ENCODE data around the gene GREM2. TPM values are rescaled to one million over a fixed set of nuclear protein-coding genes. Genes with fewer than 3 reads are reported as not detected.

Gene GREM2
- total RNA-seq, 1 donor from 2014 or later, result 1.2 TPM

DNA sequence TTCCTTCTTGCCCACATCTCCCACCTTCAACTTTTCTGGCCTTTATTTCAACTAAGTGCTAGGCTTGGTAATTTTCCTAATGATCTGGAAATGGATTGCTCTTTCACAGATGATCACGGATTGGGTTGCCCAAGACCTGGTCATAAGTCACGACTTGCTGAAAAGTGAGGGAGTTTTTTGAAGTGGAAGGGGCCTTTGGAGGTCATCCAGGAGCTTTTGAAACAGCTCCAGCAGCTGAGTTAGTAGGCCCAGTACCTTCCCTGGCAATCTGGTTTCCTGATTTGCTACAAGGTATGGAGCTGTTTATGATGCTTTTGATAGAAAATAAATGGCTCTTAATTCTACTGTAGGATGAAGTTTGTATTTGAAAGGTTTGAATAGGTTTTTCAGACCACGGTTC, 20.4 kb downstream of the GREM2 start:
- DNase-seq (ENCODE audit: extremely low spot score in 2 of 2), result no peak
- Histone ChIP-seq H3K27me3 (no peaks in the 10 kb centered on the region), H3K36me3 (no peaks in the 10 kb centered on the region), H3K27ac (no peak overlapping the region), H3K9me3 (no peaks in the 10 kb centered on the region), H3K4me3 (no peak overlapping the region), H3K4me1 (no peaks in the 10 kb centered on the region)
- TF ChIP-seq CTCF (IDR thresholded peaks at IDR 0.05) (no peak), POLR2A (IDR thresholded peaks at IDR 0.05) (no peak)
- intact Hi-C loops (cut with DNase I), result no loop called here

DNA sequence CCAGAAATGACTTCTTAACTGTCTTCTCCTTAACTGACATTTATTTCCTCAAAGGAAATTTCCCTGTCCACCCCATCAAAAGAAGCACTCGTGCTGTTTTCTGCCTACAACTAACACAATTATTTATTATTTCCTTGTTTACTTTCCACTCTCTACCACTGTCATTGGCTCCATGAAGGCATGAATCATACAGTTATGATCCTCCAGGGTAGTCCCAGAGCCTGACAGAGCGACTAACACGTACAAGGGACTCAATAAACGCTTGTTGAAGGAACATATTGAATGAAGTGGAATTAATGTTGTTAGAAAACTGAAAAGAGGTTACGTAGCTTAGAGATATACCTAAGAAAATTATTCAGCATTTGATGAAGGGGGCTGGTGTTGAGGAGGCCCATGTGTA, 20.9 kb downstream of the GREM2 start:
- Histone ChIP-seq H3K27me3 (no peaks in the 10 kb centered on the region), H3K4me3 (no peak overlapping the region), H3K36me3 (no peaks in the 10 kb centered on the region), H3K27ac (no peak overlapping the region), H3K9me3 (no peaks in the 10 kb centered on the region), H3K4me1 (no peaks in the 10 kb centered on the region)
- intact Hi-C loops (cut with DNase I), result no loop called here
- no peak for DNase-seq (ENCODE audit: extremely low spot score in 2 of 2)
- TF ChIP-seq POLR2A (IDR thresholded peaks at IDR 0.05) (no peak), CTCF (IDR thresholded peaks at IDR 0.05) (no peak), POLR2AphosphoS5 (IDR thresholded peaks at IDR 0.05; ENCODE audit: insufficient read depth in 1 of 2, low read depth in 1 of 2) (no peak)

- intact Hi-C loops (cut with DNase I), result no loop called here
- DNase-seq (ENCODE audit: extremely low spot score in 2 of 2), result no peak
- H3K4me1 ChIP-seq, result no peaks in the 10 kb centered on the region
These were observed 22.3 kb downstream of the GREM2 start for GRCh38 chr1:240589585-240590110.

DNA sequence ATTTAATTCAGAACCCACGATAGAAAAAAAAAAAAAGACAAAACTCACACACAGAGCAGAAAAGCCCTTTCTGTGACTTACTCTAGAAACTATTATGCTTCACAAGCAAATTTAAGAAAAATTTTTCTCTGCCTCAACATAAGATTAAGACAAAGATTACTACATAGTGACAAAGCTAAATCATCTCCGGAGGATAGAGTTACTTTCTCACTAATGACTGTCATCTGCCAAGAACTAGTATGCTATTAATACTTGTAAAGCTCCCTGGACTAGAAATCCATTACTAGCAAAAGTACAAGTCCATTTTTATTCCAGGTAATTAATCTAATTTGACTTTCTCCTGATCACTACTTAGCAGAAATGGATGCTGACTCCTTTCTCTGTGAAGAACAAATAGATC, 25.9 kb downstream of the GREM2 start:
- intact Hi-C loops (cut with DNase I), result no loop called here
- TF ChIP-seq CTCF (IDR thresholded peaks at IDR 0.05) (no peak), POLR2AphosphoS5 (IDR thresholded peaks at IDR 0.05; ENCODE audit: insufficient read depth in 1 of 2, low read depth in 1 of 2) (no peak), POLR2A (IDR thresholded peaks at IDR 0.05) (no peak)
- Histone ChIP-seq H3K9me3 (no peaks in the 10 kb centered on the region), H3K4me3 (no peak overlapping the region), H3K27ac (no peak overlapping the region), H3K27me3 (no peaks in the 10 kb centered on the region), H3K36me3 (no peaks in the 10 kb centered on the region), H3K4me1 (no peaks in the 10 kb centered on the region)
- DNase-seq (ENCODE audit: extremely low spot score in 2 of 2), result no peak

More at GRCh38 chr1:240589585-240590110, 22.3 kb downstream of the GREM2 start:
- no peak overlapping the region for H3K4me3 ChIP-seq
- no peak overlapping the region for H3K27ac ChIP-seq
- no peak for TF ChIP-seq POLR2AphosphoS5 (IDR thresholded peaks at IDR 0.05; ENCODE audit: insufficient read depth in 1 of 2, low read depth in 1 of 2)
- TF ChIP-seq POLR2A (IDR thresholded peaks at IDR 0.05), result no peak
- no peak for TF ChIP-seq CTCF (IDR thresholded peaks at IDR 0.05)
- no peaks in the 10 kb centered on the region for H3K27me3 ChIP-seq
- no peaks in the 10 kb centered on the region for H3K9me3 ChIP-seq
- H3K36me3 ChIP-seq, result no peaks in the 10 kb centered on the region

- Histone ChIP-seq H3K27ac (no peak overlapping the region), H3K4me3 (no peak overlapping the region), H3K4me1 (no peaks in the 10 kb centered on the region), H3K9me3 (no peaks in the 10 kb centered on the region), H3K36me3 (no peaks in the 10 kb centered on the region), H3K27me3 (no peaks in the 10 kb centered on the region)
- DNase-seq (ENCODE audit: extremely low spot score in 2 of 2), result no peak
- TF ChIP-seq POLR2AphosphoS5 (IDR thresholded peaks at IDR 0.05; ENCODE audit: insufficient read depth in 1 of 2, low read depth in 1 of 2) (no peak), POLR2A (IDR thresholded peaks at IDR 0.05) (no peak), CTCF (IDR thresholded peaks at IDR 0.05) (no peak)
- intact Hi-C loops (cut with DNase I), result no loop called here
These were observed 29.0 kb downstream of the GREM2 start for GRCh38 chr1:240582953-240583352.
